Left ventricle myocardium inferior (tissue), 1 donor: ENCODE measurements around the gene CHCHD6. TPM values are rescaled to one million over a fixed set of nuclear protein-coding genes. Genes with fewer than 3 reads are reported as not detected.

Experiments
- DNase-seq: peaks from one replicate; pipeline ENCODE4 v3.0.0-alpha.2; 2020
- H3K27ac ChIP-seq: fragments of 200-600 bp; replicated peaks from 2 replicates; pipeline ENCODE4 v1.8.0; 2021
- H3K27me3 ChIP-seq: fragments of 200-600 bp; 2 replicates; pipeline ENCODE4 v1.8.0; 2021; ENCODE audit warnings: low read depth
- H3K36me3 ChIP-seq: fragments of 200-600 bp; 2 replicates; pipeline ENCODE4 v1.8.0; 2021
- H3K4me1 ChIP-seq: fragments of 200-600 bp; 2 replicates; pipeline ENCODE4 v1.8.0; 2021
- H3K4me3 ChIP-seq: fragments of 200-600 bp; 2 replicates; pipeline ENCODE4 v1.8.0; 2021; ENCODE audit warnings: mild to moderate bottlenecking, moderate library complexity
- H3K9me3 ChIP-seq: fragments of 200-600 bp; replicated peaks from 2 replicates; pipeline ENCODE4 v1.8.0; 2021
- intact Hi-C: fragments of 100-400 bp; cut with micrococcal nuclease; formaldehyde crosslinking; loops from one replicate; pipeline ENCODE4 v1.11.0; 2022
- total RNA-seq: library from RNA; stranded (reverse); fragmentation: NEBNext Ultra II Directional; extraction: Animal tissue kit (Norgen Biotek cat#: 25700); gene quantifications from one replicate; pipeline ENCODE4 v1.2.1, GENCODE V29; 2021
- TF ChIP-seq, protein P1 (sequence below): fragments of 200-600 bp; IDR thresholded peaks from 2 replicates; pipeline ENCODE4 v1.8.0; 2021; ENCODE audit warnings: antibody characterized with exemption, mild to moderate bottlenecking, borderline replicate concordance
- donor health status: DM: no; HTN: yes; CAD: no; lungs with severe emphysema.

CHCHD6 gene
- total RNA-seq, 1 donor from 2014 or later = 10.1 TPM

DNA sequence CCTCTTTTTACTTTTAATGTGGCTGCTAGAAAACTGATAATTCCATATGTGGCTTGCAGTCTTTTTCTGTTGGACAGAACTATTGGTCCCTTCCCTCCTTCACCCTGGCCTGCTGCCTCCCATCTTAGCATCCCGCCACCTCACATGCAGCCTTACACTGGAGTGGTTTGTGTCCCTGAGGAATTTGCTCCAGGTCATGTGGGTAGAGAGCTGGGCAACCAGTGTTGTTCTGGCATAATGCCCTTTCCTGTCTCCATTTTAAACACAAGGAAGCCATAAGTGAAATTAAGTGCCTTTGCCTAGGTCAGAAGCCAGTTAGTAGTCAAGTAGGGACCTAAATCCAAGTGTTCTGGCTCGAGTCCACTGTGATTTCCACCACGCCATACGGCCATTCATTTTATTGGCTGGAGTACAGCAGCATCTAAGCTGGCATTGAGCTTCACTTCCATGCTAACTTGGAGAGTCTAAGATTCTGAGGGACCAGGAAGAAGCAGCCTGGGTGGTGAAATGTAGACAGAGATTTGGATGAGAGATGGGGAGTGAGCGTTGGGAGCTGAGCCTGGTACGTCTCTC lies 232.9 kb downstream of the CHCHD6 start:
- no peak overlapping the region for H3K27ac ChIP-seq
- no peaks in the 10 kb centered on the region for H3K9me3 ChIP-seq

DNA sequence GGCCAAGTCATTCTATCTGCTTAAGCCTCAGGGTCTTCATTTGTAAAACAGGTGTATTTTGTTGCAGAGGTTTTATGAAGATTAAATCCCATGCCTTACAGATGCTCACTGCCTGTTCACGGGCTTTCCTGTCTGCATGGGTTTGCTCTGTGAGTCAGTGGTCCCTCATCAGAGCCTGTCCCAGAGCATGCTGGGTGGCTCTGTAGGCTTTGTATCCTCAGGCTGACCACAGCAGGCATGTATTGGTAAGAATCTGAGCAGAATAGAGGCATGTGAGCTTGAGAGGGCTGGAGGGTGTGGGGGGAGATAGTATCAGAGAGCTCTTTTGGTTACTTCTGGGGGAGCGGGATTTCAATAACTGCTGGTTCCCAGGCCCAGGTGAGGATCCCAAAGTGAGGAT lies 233.5 kb downstream of the CHCHD6 start:
- H3K27me3 ChIP-seq = no peaks in the 10 kb centered on the region
- H3K9me3 ChIP-seq = no peaks in the 10 kb centered on the region
- DNase-seq = no peak
- H3K4me3 ChIP-seq = no peak overlapping the region
- TF ChIP-seq, protein P1, sequence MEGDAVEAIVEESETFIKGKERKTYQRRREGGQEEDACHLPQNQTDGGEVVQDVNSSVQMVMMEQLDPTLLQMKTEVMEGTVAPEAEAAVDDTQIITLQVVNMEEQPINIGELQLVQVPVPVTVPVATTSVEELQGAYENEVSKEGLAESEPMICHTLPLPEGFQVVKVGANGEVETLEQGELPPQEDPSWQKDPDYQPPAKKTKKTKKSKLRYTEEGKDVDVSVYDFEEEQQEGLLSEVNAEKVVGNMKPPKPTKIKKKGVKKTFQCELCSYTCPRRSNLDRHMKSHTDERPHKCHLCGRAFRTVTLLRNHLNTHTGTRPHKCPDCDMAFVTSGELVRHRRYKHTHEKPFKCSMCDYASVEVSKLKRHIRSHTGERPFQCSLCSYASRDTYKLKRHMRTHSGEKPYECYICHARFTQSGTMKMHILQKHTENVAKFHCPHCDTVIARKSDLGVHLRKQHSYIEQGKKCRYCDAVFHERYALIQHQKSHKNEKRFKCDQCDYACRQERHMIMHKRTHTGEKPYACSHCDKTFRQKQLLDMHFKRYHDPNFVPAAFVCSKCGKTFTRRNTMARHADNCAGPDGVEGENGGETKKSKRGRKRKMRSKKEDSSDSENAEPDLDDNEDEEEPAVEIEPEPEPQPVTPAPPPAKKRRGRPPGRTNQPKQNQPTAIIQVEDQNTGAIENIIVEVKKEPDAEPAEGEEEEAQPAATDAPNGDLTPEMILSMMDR = no peak
- no peak overlapping the region for H3K27ac ChIP-seq
- intact Hi-C loops = no loop called here
- peaks cover 45% of the 10 kb centered on the region for H3K4me1 ChIP-seq
- no peaks in the 10 kb centered on the region for H3K36me3 ChIP-seq

More for the DNA sequence above, 232.9 kb downstream of the CHCHD6 start:
- DNase-seq = no peak
- Histone ChIP-seq H3K27me3 (no peaks in the 10 kb centered on the region), H3K4me3 (no peak overlapping the region), H3K4me1 (peaks cover 51% of the 10 kb centered on the region), H3K36me3 (no peaks in the 10 kb centered on the region)
- TF ChIP-seq, protein P1 = no peak
- intact Hi-C loops = no loop called here

DNA sequence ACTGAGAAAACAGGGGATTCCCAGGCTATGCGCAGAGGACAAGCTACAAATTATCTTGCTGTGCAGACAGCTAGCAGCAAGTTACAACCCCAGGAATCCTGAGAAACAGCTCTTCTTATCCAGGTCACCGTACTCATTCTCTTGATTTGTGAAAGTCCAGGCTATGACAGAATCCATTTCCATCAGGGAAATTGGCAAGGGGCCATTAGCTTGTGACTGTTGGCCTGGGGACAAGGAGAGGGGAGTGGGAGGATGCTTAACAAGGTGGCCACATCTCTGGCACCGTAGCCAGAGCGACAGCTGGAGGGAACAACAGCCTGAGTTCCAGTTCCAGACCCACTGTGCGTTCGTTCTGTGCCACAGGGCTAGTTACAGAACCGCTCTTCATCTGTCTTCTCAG lies 233.9 kb downstream of the CHCHD6 start:
- Histone ChIP-seq H3K27me3 (no peaks in the 10 kb centered on the region), H3K4me3 (no peak overlapping the region), H3K36me3 (no peaks in the 10 kb centered on the region), H3K27ac (no peak overlapping the region), H3K9me3 (no peaks in the 10 kb centered on the region), H3K4me1 (peaks cover 41% of the 10 kb centered on the region)
- intact Hi-C loops = no loop called here
- TF ChIP-seq, protein P1 = no peak
- DNase-seq = peak; percentile 34

DNA sequence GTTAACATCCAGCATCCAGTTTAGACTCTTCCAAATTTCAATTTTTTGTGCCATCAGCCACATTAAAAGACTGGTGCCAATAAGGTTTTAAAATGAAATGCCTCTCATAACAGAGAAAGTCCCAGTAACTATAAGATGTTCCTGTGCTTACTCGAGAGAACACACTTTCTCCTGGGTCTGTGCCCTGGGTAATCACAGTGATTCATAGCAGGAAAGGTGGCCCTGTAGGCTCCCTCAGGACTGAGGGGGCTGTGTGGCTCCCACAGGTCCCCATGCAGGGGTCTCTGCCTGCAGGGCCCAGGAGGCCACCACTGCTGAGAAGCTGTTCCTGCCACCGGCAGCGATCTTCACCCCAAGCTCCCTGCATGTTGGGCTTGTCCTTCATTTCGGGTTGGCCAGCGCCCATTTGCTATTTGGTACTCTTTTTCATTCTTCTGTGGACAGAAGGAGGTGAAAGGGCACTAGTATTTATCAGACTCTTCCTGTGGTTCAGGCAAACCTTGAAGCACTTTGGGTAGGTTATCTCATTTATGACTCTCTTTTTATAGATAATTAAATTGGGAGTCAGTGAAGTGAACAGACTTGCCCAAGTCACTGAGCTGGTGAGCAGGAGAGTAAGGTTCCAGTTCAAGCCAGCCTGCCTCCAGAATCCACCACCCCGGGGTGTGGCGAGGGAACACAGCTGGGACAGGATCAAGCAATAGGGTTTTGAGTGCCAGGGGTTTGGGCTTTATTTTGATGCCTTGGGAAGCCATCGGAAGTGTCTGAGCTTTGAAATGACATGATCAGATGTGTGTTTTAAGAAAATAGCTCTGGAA lies 234.7 kb downstream of the CHCHD6 start:
- peaks cover 39% of the 10 kb centered on the region for H3K4me1 ChIP-seq
- H3K4me3 ChIP-seq = no peak overlapping the region
- H3K9me3 ChIP-seq = no peaks in the 10 kb centered on the region
- no peaks in the 10 kb centered on the region for H3K27me3 ChIP-seq
- H3K36me3 ChIP-seq = no peaks in the 10 kb centered on the region
- H3K27ac ChIP-seq = no peak overlapping the region
- intact Hi-C loops = no loop called here
- DNase-seq = no peak
- TF ChIP-seq, protein P1 = no peak

DNA sequence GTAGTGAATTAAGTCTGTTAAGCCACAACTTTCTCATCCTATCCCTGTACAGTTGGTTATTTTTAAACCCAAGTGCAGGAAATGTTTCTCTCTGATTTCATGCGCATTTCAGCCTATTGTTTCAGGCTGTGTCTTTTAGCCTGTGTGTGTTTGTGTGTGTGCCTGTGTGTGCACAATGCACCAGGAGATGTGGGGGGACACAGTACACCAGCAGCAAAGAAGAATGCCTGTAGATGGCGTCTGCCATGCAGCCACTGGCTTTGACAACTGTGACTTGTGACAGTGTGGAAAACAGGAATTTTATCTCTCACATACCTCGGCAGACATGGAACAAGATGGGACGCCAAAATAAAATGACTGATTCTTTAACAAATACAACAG lies 235.3 kb downstream of the CHCHD6 start:
- no peak overlapping the region for H3K27ac ChIP-seq
- intact Hi-C loops = no loop called here

More for the DNA sequence above, 235.3 kb downstream of the CHCHD6 start:
- TF ChIP-seq, protein P1 = peak; percentile 33
- Histone ChIP-seq H3K4me1 (peaks cover 34% of the 10 kb centered on the region), H3K36me3 (no peaks in the 10 kb centered on the region), H3K9me3 (no peaks in the 10 kb centered on the region), H3K4me3 (no peak overlapping the region), H3K27me3 (no peaks in the 10 kb centered on the region)
- no peak for DNase-seq
